GM18511 (cell line): ENCODE results near the gene FUOM.

ENCODE experiments used
- ATAC-seq: cut with Tn5 transposase; IDR thresholded peaks from one replicate; pipeline ENCODE4 v1.9.1; 2021; ENCODE audit warnings: mild to moderate bottlenecking, moderate library complexity; ENCODE audit not compliant: unreplicated experiment

The FUOM gene

GRCh38 chr10:133316266-133316665 is 41.6 kb downstream of the FUOM start:
- no peak for ATAC-seq

GRCh38 chr10:133315847-133316246 is 42.0 kb downstream of the FUOM start:
- ATAC-seq, result no peak

GRCh38 chr10:133314911-133315310 is 42.9 kb downstream of the FUOM start:
- no peak for ATAC-seq

- no peak for ATAC-seq
These were observed 44.6 kb downstream of the FUOM start for GRCh38 chr10:133313192-133313591.

GRCh38 chr10:133312769-133313145 is 45.1 kb downstream of the FUOM start:
- no peak for ATAC-seq

GRCh38 chr10:133312016-133312768 is 45.6 kb downstream of the FUOM start:
- no peak for ATAC-seq

- ATAC-seq, result no peak
These were observed 46.2 kb downstream of the FUOM start for GRCh38 chr10:133311570-133311969.

GRCh38 chr10:133310789-133311188 is 47.0 kb downstream of the FUOM start:
- no peak for ATAC-seq

GRCh38 chr10:133310399-133310755 is 47.4 kb downstream of the FUOM start:
- no peak for ATAC-seq

- ATAC-seq, result no peak
These were observed 48.0 kb downstream of the FUOM start for GRCh38 chr10:133309720-133310398.

- ATAC-seq, result peak; percentile 73
These were observed 48.6 kb downstream of the FUOM start for GRCh38 chr10:133309100-133309719.

GRCh38 chr10:133308421-133309099 is 49.3 kb downstream of the FUOM start, which contains the start of the genes TUBGCP2 and ZNF511:
Gene TUBGCP2 (minus strand): TSS chr10:133308872. CDS start chr10:133302941, 5,931 bp downstream.
Gene ZNF511 (plus strand): TSS chr10:133308914. CDS start chr10:133308944, 30 bp downstream.
- ATAC-seq, result peak; percentile 78

GRCh38 chr10:133307776-133308420 is 49.9 kb downstream of the FUOM start:
- peak; percentile 59 for ATAC-seq

- ATAC-seq, result no peak
These were observed 50.9 kb downstream of the FUOM start for GRCh38 chr10:133306941-133307379.

- no peak for ATAC-seq
These were observed 51.7 kb downstream of the FUOM start for GRCh38 chr10:133306097-133306476.
